Stimulated activated naive B cell treated with anti-CD40 and anti-IgM and Interleukin-4, amounts not matched to agents 10 μg/mL and 1 μg/mL and 100 μg/mL, for 72 hours (primary cell): ENCODE data around the gene GIGYF1.
"Not testable (repeated sequence)": the region's sequence is repeated elsewhere in the genome, so short reads cannot be mapped to it uniquely, and the experiment has no call there.

Source experiments
- ATAC-seq, 2 donors: fragments of 150-1000 bp; cut with Tn5 transposase; replicated peaks; 2 replicates each; pipeline ENCODE4 v1.10.0; 2021; ENCODE audit warnings: moderate library complexity in 1 of 2
- DNase-seq: peaks from one replicate; pipeline ENCODE4 v3.0.0; 2021
- H3K27ac Mint-ChIP-seq: one replicate; pipeline ENCODE4 v1.8.0; 2022; ENCODE audit warnings: mild to moderate bottlenecking, mixed read lengths
- H3K27me3 Mint-ChIP-seq, 2 donors: one replicate each; pipeline ENCODE4 v1.8.0; 2022; ENCODE audit warnings: mixed read lengths in 2 of 2
- H3K36me3 Mint-ChIP-seq, 2 donors: one replicate each; pipeline ENCODE4 v1.8.0; 2022; ENCODE audit warnings: mixed read lengths in 2 of 2, mild to moderate bottlenecking in 1 of 2
- H3K4me1 Mint-ChIP-seq, 2 donors: one replicate each; pipeline ENCODE4 v1.8.0; 2022; ENCODE audit warnings: mixed read lengths in 2 of 2, mild to moderate bottlenecking in 1 of 2
- H3K4me3 Mint-ChIP-seq, 2 donors: one replicate each; pipeline ENCODE4 v1.8.0; 2022; ENCODE audit warnings: mild to moderate bottlenecking in 2 of 2, mixed read lengths in 2 of 2, moderate library complexity in 1 of 2
- H3K9me3 Mint-ChIP-seq, 2 donors: one replicate each; pipeline ENCODE4 v1.8.0; 2022; ENCODE audit warnings: mixed read lengths in 2 of 2, mild to moderate bottlenecking in 1 of 2

Gene GIGYF1

GRCh38 chr7:100720671-100721504 is 26.8 kb upstream of the GIGYF1 start:
- H3K27me3 Mint-ChIP-seq = peaks cover 51 to 74% of the 10 kb centered on the region in 2 donors
- ATAC-seq = no peak
- H3K9me3 Mint-ChIP-seq = peaks cover 10 to 12% of the 10 kb centered on the region in 2 donors
- H3K27ac Mint-ChIP-seq = no peak overlapping the region
- DNase-seq = no peak
- no peak overlapping the region for H3K4me3 Mint-ChIP-seq
- H3K4me1 Mint-ChIP-seq = peaks cover 5 to 19% of the 10 kb centered on the region in 2 donors
- peaks cover 7 to 14% of the 10 kb centered on the region in 2 donors for H3K36me3 Mint-ChIP-seq

GRCh38 chr7:100720279-100720670 is 26.2 kb upstream of the GIGYF1 start, which contains the start of gene EPO:
TSS of gene EPO (plus strand) at chr7:100720468. CDS start at chr7:100720981, 513 bp downstream.
- H3K4me1 Mint-ChIP-seq = peaks cover 5 to 15% of the 10 kb centered on the region in 2 donors
- H3K9me3 Mint-ChIP-seq = peaks cover 10 to 12% of the 10 kb centered on the region in 2 donors
- DNase-seq = no peak
- H3K4me3 Mint-ChIP-seq = no peak within 1 kb of the TSS
- ATAC-seq = no peak
- H3K27ac Mint-ChIP-seq = no peak within 1 kb of the TSS
- peaks cover 51 to 78% of the 10 kb centered on the region in 2 donors for H3K27me3 Mint-ChIP-seq
- H3K36me3 Mint-ChIP-seq = peaks cover 9 to 14% of the 10 kb centered on the region in 2 donors

- ATAC-seq = no peak
- no peak for DNase-seq
- Mint-ChIP-seq H3K4me1 (peaks cover 2 to 9% of the 10 kb centered on the region in 2 donors), H3K27me3 (peaks cover 51 to 77% of the 10 kb centered on the region in 2 donors), H3K9me3 (peaks cover 10 to 12% of the 10 kb centered on the region in 2 donors), H3K4me3 (no peak overlapping the region), H3K27ac (no peak overlapping the region), H3K36me3 (peaks cover 10 to 14% of the 10 kb centered on the region in 2 donors)
Measured at GRCh38 chr7:100719523-100720278, 25.7 kb upstream of the GIGYF1 start.

- DNase-seq, H3K27ac Mint-ChIP-seq, H3K4me1 Mint-ChIP-seq, ATAC-seq, H3K4me3 Mint-ChIP-seq: not testable (repeated sequence)
- H3K36me3 Mint-ChIP-seq = peaks cover 10 to 14% of the 10 kb centered on the region in 2 donors
- peaks cover 10 to 12% of the 10 kb centered on the region in 2 donors for H3K9me3 Mint-ChIP-seq
- H3K27me3 Mint-ChIP-seq = peaks cover 29 to 52% of the 10 kb centered on the region in 2 donors
Measured at GRCh38 chr7:100717073-100717472, 23.0 kb upstream of the GIGYF1 start.

GRCh38 chr7:100714725-100715124 is 20.7 kb upstream of the GIGYF1 start:
- no peak for DNase-seq
- Mint-ChIP-seq H3K9me3 (peaks cover 10 to 12% of the 10 kb centered on the region in 2 donors), H3K4me1 (no peaks in the 10 kb centered on the region), H3K36me3 (peaks cover 10 to 21% of the 10 kb centered on the region in 2 donors), H3K4me3 (no peak overlapping the region), H3K27ac (no peak overlapping the region), H3K27me3 (peaks cover 8 to 30% of the 10 kb centered on the region in 2 donors)
- ATAC-seq = no peak

- Mint-ChIP-seq H3K27me3 (peaks cover 0 to 6% of the 10 kb centered on the region in 2 donors), H3K27ac (no peak overlapping the region), H3K4me3 (no peak overlapping the region), H3K36me3 (peaks cover 6 to 14% of the 10 kb centered on the region in 2 donors), H3K4me1 (peaks cover 9 to 21% of the 10 kb centered on the region in 2 donors), H3K9me3 (no peaks in the 10 kb centered on the region)
- no peak for DNase-seq
- ATAC-seq = no peak
Measured at GRCh38 chr7:100711369-100711768, 17.3 kb upstream of the GIGYF1 start.

GRCh38 chr7:100710452-100710851 is 16.4 kb upstream of the GIGYF1 start:
- DNase-seq (no peak), ATAC-seq (no peak)
- Mint-ChIP-seq H3K27ac (no peak overlapping the region), H3K4me3 (no peak overlapping the region), H3K36me3 (peaks cover 8 to 19% of the 10 kb centered on the region in 2 donors), H3K27me3 (peaks cover 0 to 3% of the 10 kb centered on the region in 2 donors), H3K4me1 (peaks cover 9 to 29% of the 10 kb centered on the region in 2 donors), H3K9me3 (no peaks in the 10 kb centered on the region)

- H3K27me3 Mint-ChIP-seq = no peaks in the 10 kb centered on the region
Measured at GRCh38 chr7:100708395-100708794, 14.3 kb upstream of the GIGYF1 start.

GRCh38 chr7:100706672-100707311 is 12.7 kb upstream of the GIGYF1 start:
- H3K4me1 Mint-ChIP-seq = peaks cover 9 to 29% of the 10 kb centered on the region in 2 donors

More at GRCh38 chr7:100708395-100708794, 14.3 kb upstream of the GIGYF1 start:
- Mint-ChIP-seq H3K36me3 (peaks cover 6 to 19% of the 10 kb centered on the region in 2 donors), H3K9me3 (no peaks in the 10 kb centered on the region), H3K4me1 (peaks cover 9 to 29% of the 10 kb centered on the region in 2 donors), H3K27ac (no peak overlapping the region), H3K4me3 (no peak overlapping the region)
- ATAC-seq (no peak), DNase-seq (no peak)

GRCh38 chr7:100705753-100706671 is 12.0 kb upstream of the GIGYF1 start, which contains the start of gene POP7:
TSS of gene POP7 (plus strand) at chr7:100706121. CDS start at chr7:100706831, 710 bp downstream.
- H3K27me3 Mint-ChIP-seq = peaks cover 4 to 5% of the 10 kb centered on the region in 2 donors
- H3K4me1 Mint-ChIP-seq = peaks cover 10 to 29% of the 10 kb centered on the region in 2 donors
- ATAC-seq (peak; percentile 95 to 96), DNase-seq (peak; percentile 98)
- peak within 1 kb of the TSS; percentile 98 to 99 for H3K4me3 Mint-ChIP-seq
- no peaks in the 10 kb centered on the region for H3K9me3 Mint-ChIP-seq
- H3K27ac Mint-ChIP-seq = peak within 1 kb of the TSS; percentile 97
- H3K36me3 Mint-ChIP-seq = peaks cover 6 to 19% of the 10 kb centered on the region in 2 donors

More at GRCh38 chr7:100706672-100707311, 12.7 kb upstream of the GIGYF1 start:
- H3K4me3 Mint-ChIP-seq = peak overlapping the region; percentile 98 to 99
- no peaks in the 10 kb centered on the region for H3K27me3 Mint-ChIP-seq
- DNase-seq (no peak), ATAC-seq (no peak)
- no peaks in the 10 kb centered on the region for H3K9me3 Mint-ChIP-seq
- peaks cover 6 to 19% of the 10 kb centered on the region in 2 donors for H3K36me3 Mint-ChIP-seq
- H3K27ac Mint-ChIP-seq = peak overlapping the region; percentile 97

- peak overlapping the region; percentile 97 for H3K27ac Mint-ChIP-seq
- H3K27me3 Mint-ChIP-seq = peaks cover 5 to 6% of the 10 kb centered on the region in 2 donors
- H3K9me3 Mint-ChIP-seq = no peaks in the 10 kb centered on the region
- peaks cover 10 to 29% of the 10 kb centered on the region in 2 donors for H3K4me1 Mint-ChIP-seq
- peak; percentile 72 to 77 for ATAC-seq
- peaks cover 6 to 13% of the 10 kb centered on the region in 2 donors for H3K36me3 Mint-ChIP-seq
- DNase-seq = peak; percentile 83
- peak overlapping the region; percentile 98 to 99 for H3K4me3 Mint-ChIP-seq
Measured at GRCh38 chr7:100705320-100705752, 11.3 kb upstream of the GIGYF1 start.

GRCh38 chr7:100701089-100701488 is 7.0 kb upstream of the GIGYF1 start:
- not testable (repeated sequence) for H3K27ac Mint-ChIP-seq

GRCh38 chr7:100699018-100699417 is 5.0 kb upstream of the GIGYF1 start:
- no peak overlapping the region for H3K27ac Mint-ChIP-seq
- H3K4me3 Mint-ChIP-seq = no peak overlapping the region
- no peak for ATAC-seq
- H3K27me3 Mint-ChIP-seq = peaks cover 5 to 16% of the 10 kb centered on the region in 2 donors
- H3K9me3 Mint-ChIP-seq = no peaks in the 10 kb centered on the region
- H3K36me3 Mint-ChIP-seq = no peaks in the 10 kb centered on the region
- peaks cover 9 to 15% of the 10 kb centered on the region in 2 donors for H3K4me1 Mint-ChIP-seq
- DNase-seq = no peak

More at GRCh38 chr7:100701089-100701488, 7.0 kb upstream of the GIGYF1 start:
- not testable (repeated sequence) for ATAC-seq, H3K36me3 Mint-ChIP-seq, H3K4me1 Mint-ChIP-seq, H3K4me3 Mint-ChIP-seq, H3K9me3 Mint-ChIP-seq, DNase-seq
- peaks cover 5 to 16% of the 10 kb centered on the region in 2 donors for H3K27me3 Mint-ChIP-seq
